Pancreas (tissue), 10 donors: Measurements from ENCODE around the gene NGF. TPM values are rescaled to one million over a fixed set of nuclear protein-coding genes. Genes with fewer than 3 reads are reported as not detected.

Experiments used
- ATAC-seq, 4 donors: fragments of 200-7000 bp; cut with Tn5 transposase; one replicate each; pipeline versions ENCODE4 v1.8.0 to v1.9.1; 2020; ENCODE audit warnings: mild to moderate bottlenecking in 4 of 4, moderate library complexity in 4 of 4
- DNase-seq, 6 donors: peaks; one replicate each; pipeline ENCODE4 v3.0.0-alpha.2; 2020
- FAIRE-seq: peaks from 2 replicates; lab custom pipeline; 2012; peaks lifted over from hg19 to GRCh38; lab: Jason Lieb, UNC
- H3K27ac ChIP-seq, 4 donors: fragments of 200-600 bp; sonication (generic); 1 replicate in 3 of 4; 2 replicates in 1 of 4; pipeline versions ENCODE4 v1.5.0 to v1.8.0; 2020
- H3K27me3 ChIP-seq, 4 donors: fragments of 200-600 bp; one replicate each; pipeline ENCODE4 v1.8.0; 2021
- H3K36me3 ChIP-seq, 3 donors: fragments of 200-600 bp; sonication (generic) in 1 of 3; one replicate each; pipeline versions ENCODE4 v1.5.0 to v1.8.0; 2020 to 2021
- H3K4me1 ChIP-seq, 3 donors: fragments of 200-600 bp; one replicate each; pipeline ENCODE4 v1.8.0; 2021
- H3K4me3 ChIP-seq, 4 donors: fragments of 200-600 bp; sonication (generic) in 2 of 4; one replicate each; pipeline versions ENCODE4 v1.5.0 to v1.8.0; 2020 to 2021
- H3K9me3 ChIP-seq, 4 donors: fragments of 200-600 bp; one replicate each; pipeline ENCODE4 v1.8.0; 2021
- WGBS, 2 donors: extraction: QIAGEN DNeasy Blood & Tissue Kit; methylation state at CpG; one replicate each; pipeline ENCODE4 v1.1.7; 2013; 5-methylcytosine and 5-hydroxymethylcytosine counted together
- intact Hi-C, 3 donors: fragments of 100-400 bp; cut with DNase I; formaldehyde crosslinking; loops; one replicate each; pipeline versions ENCODE4 v1.11.1 to v1.14.2; 2022
- polyA plus RNA-seq, 2 donors: library from polyadenylated mRNA; stranded (reverse); fragments of 200-250 nt; gene quantifications; one replicate each; pipeline ENCODE4 v1.2.3, GENCODE V29; 2013
- total RNA-seq, 6 donors: library from RNA; stranded (reverse); fragmentation: NEBNext Ultra II Directional in 4 of 6; extraction: Animal tissue kit (Norgen Biotek cat#: 25700) in 4 of 6; gene quantifications; one replicate each; pipeline versions ENCODE4 v1.2.1 to v1.2.4, GENCODE V29; 2021 to 2023
- TF ChIP-seq, protein P1 (sequence below), 4 donors: fragments of 200-600 bp; sonication (generic) in 3 of 4; IDR thresholded peaks; one replicate each; pipeline versions ENCODE4 v1.5.0 to v1.8.0; 2021; ENCODE audit warnings: antibody characterized with exemption in 4 of 4
- donor health status: healthy with polysubstance abuse.
- donor health status: DM: no; HTN: no; CAD: no; lungs with moderate emphysema.
- donor health status: DM: no; HTN: no; CAD: no.
- donor health status: control.
- donor health status: control.
- donor health status: Bipolar disorder and iron deficiency.
- donor health status: DM: yes; HTN: yes; CAD: no.
- donor health status: DM: no; HTN: no; CAD: no.
- donor health status: DM: no; HTN: no; CAD: no.
- donor health status: DM: yes; HTN: yes; CAD: no.

The NGF gene
- total and polyA plus RNA-seq, 8 donors: 0.25 to 1.1 (median 0.54) TPM; not detected in 2

DNA sequence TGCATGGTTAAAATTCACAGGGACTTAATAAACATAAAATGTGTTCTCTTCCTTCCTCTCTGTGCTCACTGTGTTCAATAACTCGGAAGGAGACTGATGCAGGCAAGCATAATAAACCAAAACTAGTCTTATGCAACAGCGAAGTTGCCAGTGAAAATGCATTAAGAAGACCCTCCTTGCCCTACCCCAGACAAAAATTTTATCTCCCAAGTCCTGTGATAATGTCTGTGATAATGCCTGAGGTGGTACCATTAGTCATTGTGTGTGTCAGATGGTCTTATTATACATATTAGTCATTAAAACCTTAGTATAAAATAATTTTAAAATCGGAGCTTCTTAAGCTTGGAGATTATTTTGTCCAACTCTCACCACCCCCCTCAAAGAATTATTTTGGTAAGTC, 97.8 kb downstream of the NGF start:
- Histone ChIP-seq H3K9me3 (no peaks in the 10 kb centered on the region), H3K27ac (no peak overlapping the region), H3K27me3 (no peaks in the 10 kb centered on the region), H3K4me1 (peaks cover 0 to 12% (median 0%) of the 10 kb centered on the region in 3 donors), H3K4me3 (no peak overlapping the region), H3K36me3 (no peaks in the 10 kb centered on the region)
- intact Hi-C loops: no loop called here
- DNase-seq (no peak), ATAC-seq (no peak), FAIRE-seq (no peak)
- 70 to 74% methylated on average over 3 of the region's 3 CpGs for WGBS, 2 donors
- TF ChIP-seq, protein P1, sequence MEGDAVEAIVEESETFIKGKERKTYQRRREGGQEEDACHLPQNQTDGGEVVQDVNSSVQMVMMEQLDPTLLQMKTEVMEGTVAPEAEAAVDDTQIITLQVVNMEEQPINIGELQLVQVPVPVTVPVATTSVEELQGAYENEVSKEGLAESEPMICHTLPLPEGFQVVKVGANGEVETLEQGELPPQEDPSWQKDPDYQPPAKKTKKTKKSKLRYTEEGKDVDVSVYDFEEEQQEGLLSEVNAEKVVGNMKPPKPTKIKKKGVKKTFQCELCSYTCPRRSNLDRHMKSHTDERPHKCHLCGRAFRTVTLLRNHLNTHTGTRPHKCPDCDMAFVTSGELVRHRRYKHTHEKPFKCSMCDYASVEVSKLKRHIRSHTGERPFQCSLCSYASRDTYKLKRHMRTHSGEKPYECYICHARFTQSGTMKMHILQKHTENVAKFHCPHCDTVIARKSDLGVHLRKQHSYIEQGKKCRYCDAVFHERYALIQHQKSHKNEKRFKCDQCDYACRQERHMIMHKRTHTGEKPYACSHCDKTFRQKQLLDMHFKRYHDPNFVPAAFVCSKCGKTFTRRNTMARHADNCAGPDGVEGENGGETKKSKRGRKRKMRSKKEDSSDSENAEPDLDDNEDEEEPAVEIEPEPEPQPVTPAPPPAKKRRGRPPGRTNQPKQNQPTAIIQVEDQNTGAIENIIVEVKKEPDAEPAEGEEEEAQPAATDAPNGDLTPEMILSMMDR (IDR thresholded peaks at IDR 0.05): no peak

DNA sequence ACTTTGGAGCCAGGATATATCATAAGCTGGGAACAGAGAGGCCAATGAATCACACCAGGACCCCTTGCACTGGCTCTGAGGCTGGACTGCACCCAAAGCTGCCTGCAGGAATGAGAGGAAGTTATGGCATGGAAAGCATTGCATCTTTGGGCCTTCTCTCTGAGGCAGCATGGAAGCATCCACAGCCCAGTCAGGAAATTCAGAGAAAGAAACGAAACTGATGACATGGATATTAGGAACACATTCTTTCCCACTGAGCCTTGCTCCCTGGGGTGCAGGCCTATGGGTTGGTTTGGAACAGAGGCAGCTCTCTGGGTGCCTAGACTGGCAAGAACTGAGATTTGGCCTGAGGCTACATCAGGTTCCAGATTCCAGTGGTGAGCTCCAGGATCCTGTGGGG, 98.6 kb downstream of the NGF start:
- no peak overlapping the region for H3K4me3 ChIP-seq
- FAIRE-seq: no peak
- H3K9me3 ChIP-seq: no peaks in the 10 kb centered on the region
- H3K27ac ChIP-seq: no peak overlapping the region
- no peaks in the 10 kb centered on the region for H3K36me3 ChIP-seq
- ATAC-seq: no peak
- intact Hi-C loops: no loop called here
- 91 to 97% methylated on average over 1 of the region's 1 CpG for WGBS, 2 donors
- H3K27me3 ChIP-seq: no peaks in the 10 kb centered on the region
- TF ChIP-seq, protein P1 (IDR thresholded peaks at IDR 0.05): no peak
- no peak for DNase-seq
- H3K4me1 ChIP-seq: peaks cover 0 to 12% (median 0%) of the 10 kb centered on the region in 3 donors

DNA sequence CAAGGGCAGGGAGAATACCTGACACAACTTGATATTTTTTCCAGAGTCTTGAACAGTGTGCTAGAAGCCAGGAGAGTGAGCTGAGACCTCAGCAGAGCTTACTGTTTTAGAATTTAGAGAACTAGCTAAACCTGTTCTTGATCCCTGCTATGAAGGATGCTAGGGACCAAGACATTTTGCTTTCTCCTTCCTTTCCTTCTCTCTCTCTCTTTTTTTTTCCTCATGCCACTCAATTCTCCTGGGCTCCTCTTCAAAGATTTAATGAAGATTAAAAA, 99.0 kb downstream of the NGF start:
- intact Hi-C loops: no loop called here
- peak in 3 of 4 donors; percentile 39 to 64 (median 64) for ATAC-seq
- Histone ChIP-seq H3K27me3 (no peaks in the 10 kb centered on the region), H3K36me3 (no peaks in the 10 kb centered on the region), H3K27ac (no peak overlapping the region), H3K9me3 (no peaks in the 10 kb centered on the region), H3K4me1 (peaks cover 0 to 12% (median 0%) of the 10 kb centered on the region in 3 donors), H3K4me3 (no peak overlapping the region)
- no peak for FAIRE-seq
- TF ChIP-seq, protein P1 (IDR thresholded peaks at IDR 0.05): no peak
- no peak for DNase-seq

DNA sequence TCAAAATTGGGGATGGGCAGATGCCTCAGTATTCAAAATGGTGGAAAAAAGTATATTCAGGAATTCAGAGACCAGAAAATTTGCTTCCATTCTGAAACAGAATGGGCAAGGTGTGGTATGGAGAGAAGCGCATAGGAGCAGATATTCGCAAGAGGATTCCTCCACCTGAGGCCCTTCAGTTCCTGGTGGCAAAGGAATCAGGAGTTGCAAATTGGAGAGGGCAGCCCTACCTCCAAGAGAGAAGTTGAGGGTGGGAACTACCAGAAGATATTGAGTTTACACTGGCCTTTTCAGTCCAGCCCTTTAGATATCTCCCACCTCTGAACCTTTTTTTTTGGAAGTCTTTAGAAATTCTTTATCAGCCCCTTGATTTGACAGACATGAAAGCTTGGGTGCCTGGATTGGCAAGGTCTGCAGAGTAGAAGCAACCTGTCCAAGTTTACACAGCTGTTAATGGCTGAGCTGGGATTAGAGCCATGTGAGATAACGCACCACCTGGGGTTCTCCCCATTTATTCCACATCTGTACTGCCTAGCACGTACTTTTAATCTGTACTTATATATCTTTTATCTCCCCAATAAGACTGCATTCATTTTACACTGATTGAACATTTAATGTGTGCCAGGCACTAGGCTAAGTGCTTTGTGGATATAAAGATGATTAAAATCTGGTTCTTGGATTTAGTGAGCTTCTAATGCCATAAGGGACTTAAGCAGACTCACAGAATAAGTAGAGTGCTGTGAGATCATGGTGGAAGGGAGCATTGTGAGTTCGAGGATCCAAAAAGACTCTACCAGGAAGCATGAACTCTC, 99.5 kb downstream of the NGF start:
- TF ChIP-seq, protein P1 (IDR thresholded peaks at IDR 0.05): no peak
- Histone ChIP-seq H3K9me3 (no peaks in the 10 kb centered on the region), H3K27me3 (no peaks in the 10 kb centered on the region), H3K4me3 (no peak overlapping the region), H3K27ac (no peak overlapping the region), H3K36me3 (no peaks in the 10 kb centered on the region), H3K4me1 (peaks cover 0 to 12% (median 0%) of the 10 kb centered on the region in 3 donors)
- WGBS, 2 donors: 39 to 44% methylated on average over 5 of the region's 5 CpGs
- DNase-seq (peak in 4 of 6 donors; percentile 32 to 70 (median 55)), FAIRE-seq (no peak), ATAC-seq (peak; percentile 93 to 98 (median 95))
- intact Hi-C loops: no loop called here

DNA sequence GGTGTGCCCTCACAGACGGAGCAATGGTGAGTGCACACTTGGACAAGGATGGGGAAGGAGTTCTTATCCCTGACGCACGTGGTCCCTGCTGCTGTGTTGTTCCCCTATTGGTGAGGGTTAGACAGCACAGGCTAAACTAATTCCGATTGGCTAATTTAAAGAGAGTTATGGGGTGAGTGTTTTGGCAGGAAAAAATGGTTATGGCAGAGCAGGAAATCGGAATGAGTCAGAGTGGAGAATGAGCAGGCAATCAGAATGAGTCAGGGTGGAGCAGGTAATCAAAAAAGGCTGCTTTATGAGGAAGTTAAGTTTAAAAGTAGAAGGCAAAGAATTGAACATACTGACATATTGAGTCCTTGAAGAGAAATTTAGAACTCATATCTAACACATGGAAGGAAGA, 100.5 kb downstream of the NGF start:
- H3K27ac ChIP-seq: no peak overlapping the region
- 88 to 93% methylated on average over 5 of the region's 5 CpGs for WGBS, 2 donors
- ATAC-seq: no peak
- no peaks in the 10 kb centered on the region for H3K27me3 ChIP-seq
- H3K4me1 ChIP-seq: peaks cover 0 to 12% (median 0%) of the 10 kb centered on the region in 3 donors
- FAIRE-seq: no peak
- no peaks in the 10 kb centered on the region for H3K36me3 ChIP-seq
- TF ChIP-seq, protein P1 (IDR thresholded peaks at IDR 0.05): no peak
- no peak overlapping the region for H3K4me3 ChIP-seq
- intact Hi-C loops: no loop called here
- DNase-seq: no peak
- H3K9me3 ChIP-seq: no peaks in the 10 kb centered on the region
